ENCODE measurements around the gene SLC25A53.

The SLC25A53 gene, protein sequence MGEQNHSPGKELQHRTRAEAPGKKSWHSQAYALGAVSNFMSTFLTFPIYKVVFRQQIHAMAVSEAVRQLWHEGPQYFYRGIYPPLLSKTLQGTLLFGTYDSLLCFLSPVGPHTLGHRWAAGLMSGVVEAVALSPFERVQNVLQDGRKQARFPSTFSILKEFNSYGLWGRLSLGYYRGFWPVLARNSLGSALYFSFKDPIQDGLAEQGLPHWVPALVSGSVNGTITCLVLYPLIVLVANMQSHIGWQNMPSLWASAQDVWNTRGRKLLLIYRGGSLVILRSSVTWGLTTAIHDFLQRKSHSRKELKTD

DNA sequence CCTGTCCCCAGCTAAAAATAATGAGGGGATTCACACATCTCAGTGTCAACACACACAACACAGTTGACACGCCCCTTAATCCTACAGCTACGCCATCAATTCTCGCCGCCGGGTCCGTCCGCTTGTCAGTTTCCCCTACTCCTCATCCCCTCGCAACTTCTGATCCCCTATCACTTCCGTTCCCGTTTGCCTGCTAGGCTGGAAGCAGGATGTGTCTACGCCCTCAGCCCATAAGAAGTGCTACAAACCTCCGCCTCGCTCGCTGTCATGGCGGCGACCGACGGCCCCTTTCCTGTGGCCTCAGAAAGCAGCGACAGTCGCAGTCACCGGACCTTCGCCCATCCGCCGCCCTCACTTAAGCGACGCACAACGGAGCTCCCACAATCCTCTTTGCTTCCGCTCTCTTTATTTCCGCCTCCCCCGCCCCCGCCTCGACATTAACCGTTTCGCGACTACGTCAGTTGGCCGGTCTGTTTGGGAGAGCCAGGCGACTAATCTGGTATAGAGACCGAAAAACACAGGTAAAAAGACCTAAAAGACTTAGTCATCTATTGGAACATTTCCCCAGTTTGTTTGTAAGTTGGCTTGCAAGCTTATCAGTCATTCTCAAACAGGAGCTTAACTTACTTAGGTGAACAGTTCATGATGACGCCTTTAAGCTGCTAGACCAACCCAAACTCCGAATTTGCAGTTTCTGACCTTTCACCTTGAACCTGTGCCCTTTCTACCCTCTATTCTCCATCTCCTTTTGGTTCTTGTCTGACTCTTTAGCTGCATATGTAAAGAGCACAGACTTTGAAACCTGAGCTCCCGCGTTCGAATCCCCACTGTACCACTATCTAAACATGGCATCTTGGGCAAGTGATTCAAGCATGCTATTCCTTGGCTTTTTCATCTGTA is at the start of gene SLC25A53:
Gene SLC25A53, minus strand, starts transcription at position 380 of the 900 bp plus-strand sequence. CDS start 51,752 bp downstream, outside the sequence.
- DNase-seq (ENCODE audit: low read depth in 2 of 3, low spot score in 2 of 3): peak; percentile 28 to 52 (median 30)

DNA sequence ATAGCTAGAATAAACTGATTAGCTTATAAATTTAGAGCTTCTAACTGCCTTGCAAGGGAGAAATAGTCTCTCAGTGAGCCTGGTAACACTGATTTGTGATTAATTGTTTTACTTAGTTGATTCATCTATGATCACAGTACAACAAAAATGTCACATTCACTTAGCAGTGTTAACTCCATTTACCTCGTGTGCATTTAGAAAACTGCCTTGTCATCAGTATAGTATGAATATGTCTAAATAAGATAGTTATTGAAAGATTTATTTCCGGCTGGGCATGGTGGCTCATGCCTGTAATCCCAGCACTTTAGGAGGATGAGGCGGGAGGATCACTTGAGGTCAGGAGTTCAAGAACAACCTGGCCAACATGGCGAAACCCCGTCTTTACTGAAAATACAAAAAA is 48.7 kb upstream of the SLC25A53 start:
- no peak for DNase-seq (ENCODE audit: low read depth in 2 of 3, low spot score in 2 of 3)

DNA sequence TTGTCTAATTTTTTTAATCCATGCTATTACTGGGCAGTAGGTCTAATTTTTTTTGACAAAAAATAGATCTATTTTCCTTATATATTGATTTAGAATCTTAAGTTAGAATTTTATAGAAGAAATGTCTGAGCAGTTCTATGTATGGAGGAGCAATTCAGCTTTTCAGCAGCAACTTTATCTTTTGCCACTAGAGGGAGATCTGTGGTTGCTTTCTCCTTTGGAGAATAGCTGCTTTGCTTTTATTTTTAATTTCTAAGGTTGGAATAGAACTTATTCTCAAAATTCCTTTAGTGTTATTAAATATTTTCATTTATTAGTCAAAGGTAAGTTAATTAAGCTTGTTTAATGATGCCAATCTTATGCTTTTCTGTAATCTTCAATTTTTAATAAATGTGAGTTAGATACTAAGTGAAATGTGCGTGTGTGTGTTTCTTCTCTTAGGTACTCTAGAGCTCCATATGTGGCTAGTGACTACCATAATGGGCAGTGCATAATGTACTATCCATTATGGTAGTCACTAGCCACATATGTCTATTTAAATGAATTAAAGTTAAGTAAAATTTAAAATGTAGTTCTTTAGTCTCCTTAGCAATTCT is 38.8 kb upstream of the SLC25A53 start:
- no peak for DNase-seq (ENCODE audit: low read depth in 2 of 3, low spot score in 2 of 3)

DNA sequence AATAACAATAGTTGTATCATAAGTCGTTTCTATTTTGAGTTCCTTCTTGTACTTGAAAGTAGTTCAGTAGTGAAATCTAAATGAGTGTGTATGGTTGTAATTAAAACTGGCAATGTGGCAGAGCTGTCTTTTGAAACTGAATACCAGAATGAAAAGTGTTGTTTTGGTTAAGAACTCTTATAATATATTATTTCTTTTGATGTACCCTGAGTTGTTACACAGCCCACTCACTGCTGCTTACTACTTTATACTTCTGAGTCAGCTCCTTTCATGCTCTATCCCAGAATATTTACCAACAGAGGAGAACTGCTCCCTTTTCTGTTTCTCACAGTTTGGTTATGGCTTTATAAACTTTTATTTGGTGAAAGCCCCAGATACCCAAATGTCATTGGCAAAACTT is 38.2 kb upstream of the SLC25A53 start:
- no peak for DNase-seq (ENCODE audit: low read depth in 2 of 3, low spot score in 2 of 3)

DNA sequence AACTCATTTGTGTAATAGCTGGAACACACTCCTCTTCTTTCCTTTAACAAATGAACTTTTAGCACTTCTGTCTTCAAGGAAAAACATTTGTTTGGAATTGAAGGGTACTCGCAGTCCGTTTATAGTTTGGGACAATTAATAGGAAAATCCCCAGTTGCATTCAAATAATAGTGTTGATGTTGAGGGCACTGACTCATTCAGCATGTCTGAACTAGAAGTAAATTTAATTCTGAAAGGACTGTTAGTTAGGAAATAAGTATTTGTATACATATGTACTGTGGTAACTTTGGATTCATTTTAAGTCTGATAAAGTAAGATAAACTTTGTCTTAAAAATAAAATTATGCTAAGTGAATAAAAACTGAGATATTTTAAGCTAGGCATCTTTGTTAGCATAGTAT is 36.7 kb upstream of the SLC25A53 start:
- no peak for DNase-seq (ENCODE audit: low read depth in 2 of 3, low spot score in 2 of 3)

DNA sequence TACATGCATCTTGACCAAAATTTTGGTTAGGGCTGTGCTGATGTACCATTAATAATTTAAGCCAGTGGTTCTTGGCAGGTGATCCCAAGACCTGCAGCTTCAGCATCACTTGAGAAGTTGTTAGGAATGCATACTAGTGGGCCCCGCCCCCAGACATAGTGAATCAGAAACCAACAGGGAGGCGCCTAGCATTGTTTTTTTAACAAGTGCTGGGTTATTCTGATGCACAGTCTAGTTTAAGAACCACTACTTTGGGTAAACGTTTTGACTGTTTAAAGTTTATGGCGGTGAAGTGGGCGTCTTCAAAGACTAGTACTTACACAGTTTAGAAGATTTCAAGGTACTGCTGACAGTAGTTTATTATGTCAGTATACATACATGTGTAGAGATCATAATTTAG is 33.0 kb upstream of the SLC25A53 start:
- no peak for DNase-seq (ENCODE audit: low read depth in 2 of 3, low spot score in 2 of 3)

DNA sequence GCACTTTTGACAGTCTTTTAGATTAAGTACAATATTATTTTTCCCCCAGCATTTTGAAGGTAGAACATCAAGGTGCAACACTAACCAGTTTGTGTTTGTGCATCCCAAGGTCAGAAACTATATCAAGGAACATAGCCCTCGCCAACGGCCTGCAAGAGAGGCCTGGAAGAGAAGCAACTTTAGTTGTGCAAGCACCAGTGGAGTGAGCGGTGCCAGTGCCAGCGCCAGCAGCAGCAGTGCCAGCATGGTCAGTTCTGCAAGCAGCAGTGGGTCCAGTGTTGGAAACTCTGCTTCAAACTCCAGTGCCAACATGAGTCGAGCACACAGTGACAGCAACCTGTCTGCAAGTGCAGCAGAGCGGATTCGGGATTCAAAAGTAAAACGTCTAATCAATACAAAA is 31.1 kb upstream of the SLC25A53 start:
- no peak for DNase-seq (ENCODE audit: low read depth in 2 of 3, low spot score in 2 of 3)

DNA sequence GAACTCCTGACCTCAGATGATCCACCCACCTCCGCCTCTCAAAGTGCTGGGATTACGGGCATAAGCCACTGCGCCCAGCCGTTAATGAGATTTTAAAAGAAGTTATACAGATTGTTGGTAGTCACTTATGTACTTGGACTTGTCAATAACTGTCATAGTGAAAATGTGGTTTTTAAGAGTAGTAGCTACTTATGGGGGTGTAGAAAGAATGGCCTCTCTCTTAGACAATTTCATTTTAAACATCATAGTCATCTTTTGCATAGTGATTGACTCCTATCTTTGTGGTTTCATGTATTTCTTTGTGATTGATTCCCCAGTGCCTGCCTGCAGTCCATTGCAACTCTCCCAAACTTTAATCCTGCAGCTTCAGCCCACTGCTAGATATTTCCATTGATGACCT is 26.9 kb upstream of the SLC25A53 start:
- no peak for DNase-seq (ENCODE audit: low read depth in 2 of 3, low spot score in 2 of 3)

DNA sequence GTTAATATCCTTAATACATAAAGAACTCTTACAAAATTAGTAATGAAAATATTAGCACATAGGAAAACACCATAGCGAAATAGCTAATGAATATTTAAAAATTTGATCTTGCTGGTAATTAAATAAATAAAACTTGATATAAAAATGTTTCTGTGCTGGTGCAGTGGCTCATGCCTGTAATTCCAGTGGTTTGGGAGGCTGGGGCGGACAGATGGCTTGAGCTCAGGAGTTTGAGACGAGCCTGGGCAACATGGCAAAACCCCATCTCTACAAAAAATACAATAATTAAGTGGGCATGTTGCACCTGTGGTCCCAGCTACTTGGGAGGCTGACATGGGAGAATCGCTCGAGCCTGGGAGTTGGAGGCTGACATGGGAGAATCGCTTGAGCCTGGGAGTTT is 17.0 kb upstream of the SLC25A53 start:
- DNase-seq (ENCODE audit: low read depth in 2 of 3, low spot score in 2 of 3): no peak

DNA sequence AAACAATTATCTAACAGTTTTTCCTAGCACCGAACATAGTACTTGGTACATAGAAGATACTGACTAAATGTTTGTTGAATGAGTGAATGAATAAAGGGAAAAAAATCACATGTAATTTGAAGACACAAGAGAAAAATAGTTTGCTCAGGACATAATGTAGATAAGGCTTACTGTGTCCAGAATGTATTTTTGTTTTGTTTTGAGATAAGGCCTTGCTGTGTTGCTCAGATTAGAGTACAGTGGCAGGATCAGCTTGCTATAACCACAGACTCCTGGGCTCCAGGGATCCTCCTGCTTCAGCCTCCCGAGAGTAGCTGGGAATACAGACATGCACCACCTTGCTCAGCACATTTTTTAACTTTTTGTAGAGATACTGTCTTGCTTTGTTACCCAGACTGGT is 16.0 kb upstream of the SLC25A53 start:
- DNase-seq (ENCODE audit: low read depth in 2 of 3, low spot score in 2 of 3): no peak

DNA sequence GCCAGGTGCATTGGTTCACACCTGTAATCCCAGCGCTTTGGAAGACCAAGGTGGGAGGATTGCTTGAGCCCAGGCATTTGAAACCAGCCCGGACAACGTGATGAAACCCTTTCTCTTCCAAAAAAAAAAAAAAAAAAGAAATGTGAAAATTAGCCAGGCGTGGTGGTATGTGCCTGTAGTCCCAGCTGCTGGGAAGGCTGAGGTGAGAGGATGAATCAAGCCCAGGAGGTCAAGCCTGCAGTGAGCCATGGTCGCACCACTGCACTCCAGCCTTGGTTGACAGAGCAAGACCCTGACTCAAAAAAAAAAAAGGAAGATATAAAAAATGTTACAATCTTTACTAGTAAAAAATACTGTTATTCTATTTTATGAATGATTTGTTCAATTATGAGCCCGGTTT is 15.3 kb upstream of the SLC25A53 start:
- no peak for DNase-seq (ENCODE audit: low read depth in 2 of 3, low spot score in 2 of 3)

DNA sequence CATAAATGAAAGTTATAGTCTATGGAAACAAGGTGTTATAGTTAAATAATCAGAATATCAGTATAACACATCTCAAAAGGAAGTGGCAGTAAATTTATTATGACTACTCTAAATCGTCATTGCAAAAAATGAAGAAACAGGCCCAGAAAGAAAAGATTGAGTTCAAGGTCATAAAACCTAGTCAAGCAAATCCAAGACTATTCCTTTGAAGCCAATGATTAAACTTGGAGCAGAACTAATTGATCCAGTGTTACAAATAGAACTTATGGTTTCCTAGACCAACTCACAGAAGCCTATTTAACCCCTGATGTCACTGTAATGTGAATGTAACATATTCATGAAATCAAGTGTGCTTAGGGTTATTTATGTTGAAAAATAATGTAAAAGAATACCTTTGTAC is 11.3 kb upstream of the SLC25A53 start:
- DNase-seq (ENCODE audit: low read depth in 2 of 3, low spot score in 2 of 3): no peak

DNA sequence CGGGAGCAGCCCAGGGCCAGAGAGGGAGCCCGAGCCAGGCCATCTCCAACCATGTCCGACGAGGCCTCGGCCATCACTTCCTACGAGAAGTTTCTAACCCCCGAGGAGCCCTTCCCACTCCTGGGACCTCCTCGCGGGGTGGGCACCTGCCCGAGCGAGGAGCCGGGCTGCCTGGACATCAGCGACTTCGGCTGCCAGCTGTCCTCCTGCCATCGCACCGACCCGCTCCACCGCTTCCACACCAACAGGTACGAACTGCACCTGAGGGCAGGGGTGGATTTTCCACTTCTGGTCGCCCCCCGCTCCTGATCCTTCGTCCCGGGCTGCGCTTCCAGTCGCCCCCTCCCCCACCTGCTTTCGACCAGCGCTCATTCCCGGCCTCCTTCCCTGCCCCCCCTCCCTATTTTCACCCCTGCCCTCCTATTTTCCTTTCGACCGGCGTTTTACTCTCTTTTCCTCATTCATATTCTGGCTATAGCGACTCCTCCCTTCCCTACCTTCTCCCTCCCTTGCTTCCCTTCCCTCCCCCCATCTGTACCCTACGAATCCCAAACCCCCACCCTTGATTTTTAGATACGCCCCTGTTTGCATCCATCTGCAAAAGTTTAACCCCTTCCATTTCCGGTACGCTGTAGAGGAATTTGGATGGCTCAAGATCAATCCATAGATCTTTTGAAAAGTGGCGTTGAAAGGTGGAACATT is 10.1 kb upstream of the SLC25A53 start:
- DNase-seq (ENCODE audit: low read depth in 2 of 3, low spot score in 2 of 3): peak in 1 of 3 experiments; percentile 2

DNA sequence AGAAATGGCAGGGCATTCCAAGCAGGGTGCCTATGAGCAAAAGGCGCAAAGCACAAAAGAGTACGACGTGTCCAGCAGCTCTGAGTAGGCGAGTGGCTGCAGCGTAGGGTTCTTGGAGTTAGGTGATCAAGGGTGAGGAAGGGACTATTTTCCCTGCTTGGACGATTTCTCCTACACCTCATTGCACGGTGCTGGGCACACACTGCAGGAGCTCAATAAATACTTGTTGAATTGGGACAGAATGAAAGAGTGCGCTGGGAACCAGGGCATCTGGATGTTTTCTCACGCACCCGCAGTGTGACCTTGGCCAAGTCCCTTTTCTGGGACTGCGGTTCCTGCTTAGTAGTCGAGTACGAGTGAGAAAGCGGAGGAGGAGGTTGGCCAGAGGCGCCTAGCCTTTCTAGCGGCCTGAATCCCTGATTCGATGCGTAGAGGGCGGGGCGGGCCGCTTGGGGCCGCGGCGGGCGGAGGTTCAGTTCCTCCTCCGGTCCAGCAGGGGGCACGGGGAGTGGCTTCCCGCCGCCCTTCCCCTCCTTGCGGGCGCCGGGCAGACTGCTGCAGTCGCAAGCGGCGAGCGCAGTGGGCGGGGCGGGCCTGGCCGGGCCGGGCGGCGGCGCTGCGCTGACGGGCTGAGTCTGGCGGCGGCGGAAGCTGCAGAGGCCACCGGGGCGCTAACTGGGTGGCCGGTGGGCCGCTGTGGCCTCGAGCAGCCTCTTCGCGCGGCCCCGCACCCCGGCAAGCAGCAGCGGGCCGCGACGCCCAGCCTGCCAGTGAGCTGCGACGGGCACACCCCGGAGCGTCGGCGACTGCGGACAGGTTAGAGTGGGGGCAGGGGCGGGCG is 9.3 kb upstream of the SLC25A53 start, which contains the start of gene FAM199X:
Gene FAM199X, plus strand, starts transcription at position 560 of the 841 bp plus-strand sequence. CDS start 333 bp downstream, outside the sequence.
- peak; percentile 49 to 69 (median 56) for DNase-seq (ENCODE audit: low read depth in 2 of 3, low spot score in 2 of 3)

DNA sequence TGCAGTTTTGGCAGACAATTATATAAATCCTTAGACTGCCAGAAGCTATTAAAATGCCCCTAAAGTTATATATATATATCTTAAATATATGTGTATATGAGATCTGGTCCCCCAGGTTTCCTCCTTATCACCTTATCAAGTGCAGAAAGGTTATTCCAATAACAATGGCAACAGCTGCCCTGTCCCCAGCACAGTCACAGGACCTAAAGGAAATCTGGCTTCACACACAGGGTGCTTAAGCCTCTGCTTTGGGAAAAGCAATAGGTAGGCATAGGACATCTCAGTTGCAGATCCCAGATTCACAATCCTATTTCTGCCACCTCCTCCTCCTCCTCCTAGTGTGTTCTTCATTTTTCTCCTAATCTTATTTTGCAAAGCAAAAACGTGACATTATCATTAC is 5.8 kb downstream of the SLC25A53 start:
- no peak for DNase-seq (ENCODE audit: low read depth in 2 of 3, low spot score in 2 of 3)

DNA sequence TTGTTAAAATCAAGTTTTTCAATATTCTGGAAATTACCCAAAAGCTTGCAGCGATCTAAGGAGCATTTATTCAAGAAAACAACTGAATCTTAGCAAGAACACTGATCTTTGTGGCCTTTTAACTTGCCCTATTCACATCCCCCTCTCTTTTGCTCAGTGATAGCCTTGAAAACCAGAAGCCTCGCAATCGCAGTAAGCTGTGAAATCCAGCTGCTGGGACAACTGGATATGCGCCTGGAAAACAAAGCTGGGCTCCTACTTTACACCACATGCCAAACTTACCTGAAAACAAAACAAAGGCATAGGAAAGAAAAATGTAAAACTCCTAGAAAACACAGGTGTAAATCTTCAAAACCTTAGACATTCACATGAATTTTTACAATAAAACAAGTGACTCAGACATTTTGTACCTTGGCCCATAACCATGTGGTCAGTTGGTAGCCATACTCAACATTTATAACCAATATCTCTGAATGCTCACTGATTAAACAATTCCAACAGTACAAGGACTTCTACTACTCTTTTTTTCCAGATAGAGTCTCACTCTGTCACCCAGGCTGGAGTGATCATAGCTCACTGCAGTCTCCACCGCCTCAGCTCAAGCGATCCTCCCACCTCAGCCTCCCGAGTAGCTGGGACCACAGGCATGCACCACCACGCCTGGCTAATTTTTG is 15.6 kb downstream of the SLC25A53 start:
- no peak for DNase-seq (ENCODE audit: low read depth in 2 of 3, low spot score in 2 of 3)

DNA sequence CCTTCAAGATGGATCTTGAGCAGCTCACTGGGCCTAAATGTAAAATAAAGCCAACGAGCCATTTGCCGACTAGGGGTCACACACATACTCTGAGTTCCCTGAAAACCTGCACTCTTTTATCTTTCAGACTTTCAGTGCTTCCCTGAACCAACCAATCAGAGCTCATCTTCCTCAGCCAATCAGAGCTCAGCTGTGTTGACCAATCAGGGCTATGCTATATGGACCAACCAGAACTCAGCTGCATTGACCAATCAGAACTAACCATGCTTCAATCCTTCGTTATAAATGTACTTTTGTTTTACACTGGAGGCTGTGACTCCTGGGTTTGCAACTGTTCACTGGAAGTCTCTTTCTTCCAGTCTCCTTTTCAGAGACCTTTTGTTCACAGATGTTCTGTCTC is 19.3 kb downstream of the SLC25A53 start:
- DNase-seq (ENCODE audit: low read depth in 2 of 3, low spot score in 2 of 3): no peak

DNA sequence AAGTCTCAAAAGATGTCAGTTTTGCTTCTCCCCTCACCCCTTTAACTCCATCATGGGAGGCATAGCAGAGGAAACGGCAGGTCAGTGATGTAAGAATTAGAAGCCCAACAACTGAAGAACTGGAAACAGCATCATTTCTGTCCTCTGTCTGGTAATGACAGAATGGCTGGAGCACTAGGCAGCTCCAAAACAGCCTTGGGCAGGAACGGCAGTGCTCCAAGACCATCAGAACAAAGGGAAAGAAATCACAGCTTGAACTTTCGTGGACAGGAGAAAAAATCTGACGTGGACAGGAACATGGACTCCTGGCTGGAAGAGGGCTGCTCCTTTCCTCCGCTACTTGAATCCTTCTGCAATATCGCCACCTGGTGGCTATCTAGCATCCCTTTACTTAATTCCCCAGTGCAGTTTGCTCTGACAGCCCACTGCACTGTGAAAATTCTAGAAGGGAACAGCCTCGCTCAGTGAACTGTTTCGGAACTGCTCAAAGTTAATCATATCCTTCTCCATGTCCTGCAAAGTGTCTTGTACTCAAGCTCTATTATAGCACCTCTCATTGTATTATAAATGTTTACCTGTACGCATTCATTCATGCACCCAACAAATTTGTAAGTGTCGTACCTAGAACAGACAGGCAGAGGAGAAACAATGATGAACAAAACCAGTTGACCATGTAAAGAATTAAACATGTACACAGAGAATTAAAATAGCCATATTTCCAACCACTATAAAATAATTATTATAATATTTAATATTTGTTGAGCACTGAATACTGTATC is 20.4 kb downstream of the SLC25A53 start:
- DNase-seq (ENCODE audit: low read depth in 2 of 3, low spot score in 2 of 3): no peak

DNA sequence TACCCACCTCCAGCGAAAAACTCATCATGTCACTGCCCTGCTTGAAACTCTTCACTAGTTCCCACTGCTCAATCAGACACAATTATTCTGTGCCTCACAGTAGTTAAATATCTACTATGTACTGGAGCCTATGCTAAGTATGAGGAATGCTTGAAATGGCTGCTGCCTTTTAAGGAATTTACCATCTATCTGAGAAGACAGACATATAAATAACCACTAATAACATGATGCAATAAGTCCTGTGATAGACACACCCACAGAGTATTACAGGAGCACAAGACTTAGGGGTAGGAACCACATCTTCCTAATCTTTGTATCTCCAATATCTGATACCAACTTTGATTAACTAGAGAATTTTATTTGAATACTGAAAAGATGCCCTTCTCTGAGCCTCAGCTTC is 21.1 kb downstream of the SLC25A53 start:
- DNase-seq (ENCODE audit: low read depth in 2 of 3, low spot score in 2 of 3): no peak

Data from activated CD8-positive, alpha-beta memory T cell treated with anti-CD3 and anti-CD28 coated beads for 48 hours (primary cell).